Measurements from ENCODE around the gene UBE2O.

The UBE2O gene

DNA sequence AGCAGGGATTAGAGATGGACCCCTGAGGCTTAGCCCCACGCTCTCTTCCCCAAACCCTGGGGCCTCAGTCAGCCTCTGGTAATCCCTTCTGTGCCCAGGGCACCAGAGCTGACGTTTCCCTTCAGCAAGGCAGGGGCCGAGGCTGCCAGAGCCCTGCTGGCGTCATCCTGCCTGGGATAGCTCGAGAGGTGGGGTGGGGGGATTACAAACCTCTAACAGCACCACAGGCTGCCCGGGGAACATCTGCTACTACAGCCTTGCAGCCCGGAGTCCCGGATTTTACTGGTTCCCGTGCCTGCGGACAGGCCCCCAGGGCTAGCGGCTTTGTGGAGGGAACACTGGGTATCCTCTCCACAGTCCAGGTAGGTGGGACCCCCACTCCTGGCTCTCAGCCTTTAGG is 14.4 kb upstream of the UBE2O start, which contains the start of gene AANAT:
TSS of gene AANAT (plus strand) at position 238 of the 400 bp plus-strand sequence. CDS start 1,144 bp downstream, outside the sequence.
- no peak for ATAC-seq
- TF ChIP-seq BACH2 (CRISPR knock-in tag; IDR thresholded peaks at IDR 0.05; ENCODE audit: borderline replicate concordance): no peak
- no peak for TF ChIP-seq ZNF565 (CRISPR knock-in tag; conservative IDR thresholded peaks at IDR 0.05; ENCODE audit: low read depth)
- TF ChIP-seq ESRRG (CRISPR knock-in tag; IDR thresholded peaks at IDR 0.05): no peak
- no peak for TF ChIP-seq ZFP30 (CRISPR knock-in tag; IDR thresholded peaks at IDR 0.05)
- TF ChIP-seq, protein P1, sequence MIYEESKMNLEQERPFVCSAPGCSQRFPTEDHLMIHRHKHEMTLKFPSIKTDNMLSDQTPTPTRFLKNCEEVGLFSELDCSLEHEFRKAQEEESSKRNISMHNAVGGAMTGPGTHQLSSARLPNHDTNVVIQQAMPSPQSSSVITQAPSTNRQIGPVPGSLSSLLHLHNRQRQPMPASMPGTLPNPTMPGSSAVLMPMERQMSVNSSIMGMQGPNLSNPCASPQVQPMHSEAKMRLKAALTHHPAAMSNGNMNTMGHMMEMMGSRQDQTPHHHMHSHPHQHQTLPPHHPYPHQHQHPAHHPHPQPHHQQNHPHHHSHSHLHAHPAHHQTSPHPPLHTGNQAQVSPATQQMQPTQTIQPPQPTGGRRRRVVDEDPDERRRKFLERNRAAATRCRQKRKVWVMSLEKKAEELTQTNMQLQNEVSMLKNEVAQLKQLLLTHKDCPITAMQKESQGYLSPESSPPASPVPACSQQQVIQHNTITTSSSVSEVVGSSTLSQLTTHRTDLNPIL (CRISPR knock-in tag; IDR thresholded peaks at IDR 0.05; ENCODE audit: low read depth): no peak
- TF ChIP-seq, protein P2, sequence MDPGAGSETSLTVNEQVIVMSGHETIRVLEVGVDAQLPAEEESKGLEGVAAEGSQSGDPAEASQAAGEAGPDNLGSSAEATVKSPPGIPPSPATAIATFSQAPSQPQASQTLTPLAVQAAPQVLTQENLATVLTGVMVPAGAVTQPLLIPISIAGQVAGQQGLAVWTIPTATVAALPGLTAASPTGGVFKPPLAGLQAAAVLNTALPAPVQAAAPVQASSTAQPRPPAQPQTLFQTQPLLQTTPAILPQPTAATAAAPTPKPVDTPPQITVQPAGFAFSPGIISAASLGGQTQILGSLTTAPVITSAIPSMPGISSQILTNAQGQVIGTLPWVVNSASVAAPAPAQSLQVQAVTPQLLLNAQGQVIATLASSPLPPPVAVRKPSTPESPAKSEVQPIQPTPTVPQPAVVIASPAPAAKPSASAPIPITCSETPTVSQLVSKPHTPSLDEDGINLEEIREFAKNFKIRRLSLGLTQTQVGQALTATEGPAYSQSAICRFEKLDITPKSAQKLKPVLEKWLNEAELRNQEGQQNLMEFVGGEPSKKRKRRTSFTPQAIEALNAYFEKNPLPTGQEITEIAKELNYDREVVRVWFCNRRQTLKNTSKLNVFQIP (CRISPR knock-in tag; IDR thresholded peaks at IDR 0.05; ENCODE audit: borderline replicate concordance, low read depth): no peak
- no peak for TF ChIP-seq OSR1 (CRISPR knock-in tag; IDR thresholded peaks at IDR 0.05)
- no peak for TF ChIP-seq ISL1 (CRISPR knock-in tag; IDR thresholded peaks at IDR 0.05)
- no peak for TF ChIP-seq ZNF8 (CRISPR knock-in tag; IDR thresholded peaks at IDR 0.05)
- TF ChIP-seq ZFP3 (CRISPR knock-in tag; IDR thresholded peaks at IDR 0.05): no peak
- TF ChIP-seq TCF4 (CRISPR knock-in tag; IDR thresholded peaks at IDR 0.05; ENCODE audit: borderline replicate concordance): no peak
- TF ChIP-seq, protein P3, sequence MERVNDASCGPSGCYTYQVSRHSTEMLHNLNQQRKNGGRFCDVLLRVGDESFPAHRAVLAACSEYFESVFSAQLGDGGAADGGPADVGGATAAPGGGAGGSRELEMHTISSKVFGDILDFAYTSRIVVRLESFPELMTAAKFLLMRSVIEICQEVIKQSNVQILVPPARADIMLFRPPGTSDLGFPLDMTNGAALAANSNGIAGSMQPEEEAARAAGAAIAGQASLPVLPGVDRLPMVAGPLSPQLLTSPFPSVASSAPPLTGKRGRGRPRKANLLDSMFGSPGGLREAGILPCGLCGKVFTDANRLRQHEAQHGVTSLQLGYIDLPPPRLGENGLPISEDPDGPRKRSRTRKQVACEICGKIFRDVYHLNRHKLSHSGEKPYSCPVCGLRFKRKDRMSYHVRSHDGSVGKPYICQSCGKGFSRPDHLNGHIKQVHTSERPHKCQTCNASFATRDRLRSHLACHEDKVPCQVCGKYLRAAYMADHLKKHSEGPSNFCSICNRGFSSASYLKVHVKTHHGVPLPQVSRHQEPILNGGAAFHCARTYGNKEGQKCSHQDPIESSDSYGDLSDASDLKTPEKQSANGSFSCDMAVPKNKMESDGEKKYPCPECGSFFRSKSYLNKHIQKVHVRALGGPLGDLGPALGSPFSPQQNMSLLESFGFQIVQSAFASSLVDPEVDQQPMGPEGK (CRISPR knock-in tag; IDR thresholded peaks at IDR 0.05; ENCODE audit: borderline replicate concordance): no peak

DNA sequence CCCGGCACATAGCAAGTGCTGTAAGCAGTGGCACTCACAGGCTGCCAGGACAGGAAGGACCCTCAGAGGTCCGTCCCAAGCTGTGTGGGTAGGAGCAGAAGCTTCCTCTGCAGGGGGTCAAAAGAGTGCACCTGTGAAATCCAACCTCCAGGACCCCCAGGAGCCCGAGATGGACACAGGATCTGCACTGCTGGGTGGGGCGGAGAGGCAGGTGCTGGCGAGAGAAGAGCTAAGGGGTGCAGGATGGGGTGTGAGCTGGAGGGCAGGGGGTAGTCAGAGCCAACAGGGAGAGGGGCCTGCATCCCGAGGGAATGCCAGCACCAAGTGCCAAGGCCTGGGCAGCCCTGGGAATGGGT is 13.8 kb upstream of the UBE2O start:
- TF ChIP-seq, protein P1 (CRISPR knock-in tag; IDR thresholded peaks at IDR 0.05; ENCODE audit: low read depth): no peak
- TF ChIP-seq TCF4 (CRISPR knock-in tag; IDR thresholded peaks at IDR 0.05; ENCODE audit: borderline replicate concordance): no peak
- TF ChIP-seq GLIS3 (CRISPR knock-in tag; IDR thresholded peaks at IDR 0.05): no peak
- TF ChIP-seq ARNTL (CRISPR knock-in tag; IDR thresholded peaks at IDR 0.05; ENCODE audit: borderline replicate concordance, low read depth): no peak
- TF ChIP-seq TOX (CRISPR knock-in tag; IDR thresholded peaks at IDR 0.05; ENCODE audit: borderline replicate concordance): no peak
- TF ChIP-seq OSR1 (CRISPR knock-in tag; IDR thresholded peaks at IDR 0.05): no peak
- no peak for TF ChIP-seq ESRRG (CRISPR knock-in tag; IDR thresholded peaks at IDR 0.05)
- TF ChIP-seq ZNF8 (CRISPR knock-in tag; IDR thresholded peaks at IDR 0.05): no peak
- no peak for TF ChIP-seq ISL1 (CRISPR knock-in tag; IDR thresholded peaks at IDR 0.05)
- no peak for TF ChIP-seq ZFP30 (CRISPR knock-in tag; IDR thresholded peaks at IDR 0.05)
- no peak for TF ChIP-seq SNAI2 (CRISPR knock-in tag; IDR thresholded peaks at IDR 0.05)
- TF ChIP-seq, protein P2 (CRISPR knock-in tag; IDR thresholded peaks at IDR 0.05; ENCODE audit: borderline replicate concordance, low read depth): no peak
- TF ChIP-seq BACH2 (CRISPR knock-in tag; IDR thresholded peaks at IDR 0.05; ENCODE audit: borderline replicate concordance): no peak

DNA sequence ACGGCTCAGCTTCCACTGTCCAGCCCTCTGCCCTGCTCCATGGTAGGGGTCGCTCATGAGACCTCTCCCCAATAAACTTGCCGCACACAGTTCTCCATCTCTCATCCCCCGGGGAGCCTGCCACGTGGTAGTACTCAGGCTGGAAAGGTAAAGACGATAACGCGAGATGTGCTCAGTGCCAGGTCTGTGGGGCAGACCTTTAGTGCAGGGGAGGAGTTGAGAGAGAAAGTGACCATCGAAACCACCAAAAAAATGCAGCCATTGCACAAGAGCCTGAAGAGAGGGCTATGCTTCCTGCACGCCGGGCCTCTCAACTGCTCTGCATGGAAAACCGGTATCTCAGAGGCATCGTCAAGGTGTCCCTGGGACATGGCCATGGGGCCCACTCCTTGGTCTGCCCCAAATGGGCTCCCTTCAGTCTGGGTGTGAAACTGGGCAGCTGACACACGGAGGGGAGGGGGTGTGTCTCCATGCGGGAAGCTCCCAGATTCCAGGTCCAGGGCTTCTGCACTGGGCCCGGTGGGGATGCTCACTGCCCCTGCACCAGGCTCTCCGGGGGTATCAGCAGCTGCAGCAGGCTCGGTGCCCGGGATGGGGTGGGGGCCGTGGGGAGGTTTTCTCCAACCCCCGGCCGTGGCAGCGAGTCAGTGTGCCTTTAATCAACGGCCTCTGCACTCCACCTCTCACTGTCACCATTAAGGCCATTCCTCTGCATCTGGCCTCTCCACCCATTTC is 9.8 kb upstream of the UBE2O start:
- ATAC-seq: no peak
- TF ChIP-seq, protein P4, sequence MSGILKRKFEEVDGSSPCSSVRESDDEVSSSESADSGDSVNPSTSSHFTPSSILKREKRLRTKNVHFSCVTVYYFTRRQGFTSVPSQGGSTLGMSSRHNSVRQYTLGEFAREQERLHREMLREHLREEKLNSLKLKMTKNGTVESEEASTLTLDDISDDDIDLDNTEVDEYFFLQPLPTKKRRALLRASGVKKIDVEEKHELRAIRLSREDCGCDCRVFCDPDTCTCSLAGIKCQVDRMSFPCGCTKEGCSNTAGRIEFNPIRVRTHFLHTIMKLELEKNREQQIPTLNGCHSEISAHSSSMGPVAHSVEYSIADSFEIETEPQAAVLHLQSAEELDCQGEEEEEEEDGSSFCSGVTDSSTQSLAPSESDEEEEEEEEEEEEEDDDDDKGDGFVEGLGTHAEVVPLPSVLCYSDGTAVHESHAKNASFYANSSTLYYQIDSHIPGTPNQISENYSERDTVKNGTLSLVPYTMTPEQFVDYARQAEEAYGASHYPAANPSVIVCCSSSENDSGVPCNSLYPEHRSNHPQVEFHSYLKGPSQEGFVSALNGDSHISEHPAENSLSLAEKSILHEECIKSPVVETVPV (CRISPR knock-in tag; IDR thresholded peaks at IDR 0.05): no peak
- TF ChIP-seq OSR1 (CRISPR knock-in tag; IDR thresholded peaks at IDR 0.05) (no peak), ZFP3 (CRISPR knock-in tag; IDR thresholded peaks at IDR 0.05) (no peak), CSDC2 (CRISPR knock-in tag; IDR thresholded peaks at IDR 0.05) (no peak), RARB (CRISPR knock-in tag; IDR thresholded peaks at IDR 0.05) (no peak), ZFP30 (CRISPR knock-in tag; IDR thresholded peaks at IDR 0.05) (no peak)

More for the DNA sequence above, 13.8 kb upstream of the UBE2O start:
- no peak for ATAC-seq
